ENCODE results near the gene KCNAB1. TPM values are rescaled to one million over a fixed set of nuclear protein-coding genes. Genes with fewer than 3 reads are reported as not detected.

Gene KCNAB1
- total and polyA plus RNA-seq, 2 of the 8 experiments (the other 6 are each of a cell fraction or from before 2014, with no cell fraction given): 0.51 to 2.3 TPM

GRCh38 chr3:156303001-156303707, 182.8 kb downstream of the KCNAB1 start:
- Histone ChIP-seq H2BK120ac (replicated peaks; ENCODE audit: low read depth, low read length) (no peak overlapping the region), H3K4me1 (replicated peaks in 1 of 4; ENCODE audit: control insufficient read depth in 3 of 4, insufficient read depth in 4 of 4, low read length in 3 of 4) (no peaks in the 10 kb centered on the region), H4K5ac (ENCODE audit: insufficient read length, low read depth, low read length) (no peak overlapping the region), H2BK15ac (ENCODE audit: low read length) (no peak overlapping the region), H2AFZ (ENCODE audit: low read length) (no peak overlapping the region), H2BK5ac (ENCODE audit: low read depth, low read length) (no peak overlapping the region), H3K36me3 (ENCODE audit: control insufficient read depth in 2 of 4, insufficient read depth in 4 of 4, low read length in 3 of 4) (no peaks in the 10 kb centered on the region), H3K4me2 (ENCODE audit: insufficient read depth in 1 of 2, low read depth in 2 of 2, low read length in 2 of 2) (no peak overlapping the region), H3K4me3 (ENCODE audit: extremely low read depth in 1 of 4, insufficient read depth in 2 of 4, low read depth in 3 of 4, low read length in 4 of 4) (no peak overlapping the region), H2BK12ac (ENCODE audit: low read depth, low read length) (no peak overlapping the region), H3K27me3 (replicated peaks in 1 of 4; ENCODE audit: control insufficient read depth in 3 of 4, extremely low read depth in 1 of 4, insufficient read depth in 3 of 4, low read length in 3 of 4) (no peaks in the 10 kb centered on the region; a peak in 1 of 7 replicates), H3K18ac (ENCODE audit: extremely low read depth, low read length) (no peak overlapping the region), H2BK20ac (ENCODE audit: low read length) (no peak overlapping the region), H3K4ac (replicated peaks; ENCODE audit: insufficient read length, low read depth, low read length) (no peak overlapping the region), H3K23me2 (ENCODE audit: low read depth, low read length) (no peaks in the 10 kb centered on the region), H4K91ac (replicated peaks; ENCODE audit: insufficient read length, low read length) (no peak overlapping the region), H3K9me3 (ENCODE audit: insufficient read depth in 2 of 2, low read depth in 1 of 2, low read length in 1 of 2) (no peaks in the 10 kb centered on the region), H3K14ac (ENCODE audit: insufficient read length) (no peak overlapping the region), H3K27ac (ENCODE audit: low read depth, low read length) (no peak overlapping the region), H3K79me2 (ENCODE audit: control insufficient read depth in 1 of 2, insufficient read depth in 2 of 2, low read length in 2 of 2) (no peaks in the 10 kb centered on the region), H4K8ac (ENCODE audit: extremely low read depth, insufficient read depth, low read length) (no peak overlapping the region), H3K23ac (ENCODE audit: insufficient read length) (no peak overlapping the region), H3K79me1 (ENCODE audit: low read depth, low read length) (no peaks in the 10 kb centered on the region), H3K56ac (replicated peaks; ENCODE audit: insufficient read length, low read depth, low read length) (no peak overlapping the region), H3K9ac (replicated peaks in 1 of 4; ENCODE audit: extremely low read depth in 1 of 4, low read depth in 3 of 4, low read length in 3 of 4) (no peak overlapping the region), H4K20me1 (replicated peaks in 1 of 2; ENCODE audit: control insufficient read depth in 1 of 2, insufficient read depth in 2 of 2, low read length in 2 of 2) (no peaks in the 10 kb centered on the region), H2AK5ac (ENCODE audit: low read depth, low read length) (no peak overlapping the region)
- DNase-seq (ENCODE audit: low read depth in 1 of 2, low spot score in 2 of 2) (no peak), FAIRE-seq (no peak)
- POLR2A ChIA-PET (ENCODE audit: partially characterized antibody): no interaction called here
- WGBS, 2 experiments (ENCODE audit: extremely low coverage in 1 of 2, insufficient coverage in 1 of 2, insufficient read length in 1 of 2, insufficient replicate concordance in 2 of 2, low coverage in 1 of 2, low lambda C conversion rate in 2 of 2, missing lambda C conversion rate in 1 of 2): 90% methylated on average over 1 of the region's 1 CpG; no CpG with 5 or more reads in 1 of the 2 experiments
- CTCF ChIA-PET (ENCODE audit: partially characterized antibody): no interaction called here
- TF ChIP-seq CBX5 (IDR thresholded peaks at IDR 0.05; ENCODE audit: low read depth, low read length): no peak
- TF ChIP-seq, protein P1, sequence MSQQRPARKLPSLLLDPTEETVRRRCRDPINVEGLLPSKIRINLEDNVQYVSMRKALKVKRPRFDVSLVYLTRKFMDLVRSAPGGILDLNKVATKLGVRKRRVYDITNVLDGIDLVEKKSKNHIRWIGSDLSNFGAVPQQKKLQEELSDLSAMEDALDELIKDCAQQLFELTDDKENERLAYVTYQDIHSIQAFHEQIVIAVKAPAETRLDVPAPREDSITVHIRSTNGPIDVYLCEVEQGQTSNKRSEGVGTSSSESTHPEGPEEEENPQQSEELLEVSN (IDR thresholded peaks at IDR 0.05): no peak
- TF ChIP-seq ZNF274 (IDR thresholded peaks at IDR 0.05; ENCODE audit: borderline replicate concordance, extremely low read depth, low read length): no peak
- no peak for TF ChIP-seq BACH1 (IDR thresholded peaks at IDR 0.05; ENCODE audit: low read length)
- TF ChIP-seq CTCF (IDR thresholded peaks at IDR 0.05; ENCODE audit: control extremely low read depth in 1 of 3, insufficient read depth in 1 of 3, low read depth in 1 of 3, low read length in 3 of 3): no peak
- no peak for TF ChIP-seq EZH2 (IDR thresholded peaks at IDR 0.05; ENCODE audit: low read depth, low read length, severe bottlenecking)
- TF ChIP-seq NANOG (IDR thresholded peaks at IDR 0.05; ENCODE audit: insufficient read depth, low read depth, low read length, poor library complexity, severe bottlenecking): no peak
- no peak for TF ChIP-seq CHD2 (IDR thresholded peaks at IDR 0.05; ENCODE audit: low read length)
- TF ChIP-seq SIRT6 (IDR thresholded peaks at IDR 0.05; ENCODE audit: low read length): no peak
- no peak for TF ChIP-seq TBP (IDR thresholded peaks at IDR 0.05; ENCODE audit: low read depth, low read length)
- TF ChIP-seq SIX5 (IDR thresholded peaks at IDR 0.05; ENCODE audit: low read depth, low read length): no peak

Data from H1 (cell line).